Tibial nerve (tissue), 4 donors: ENCODE measurements around the gene GOLGA8A. TPM values are rescaled to one million over a fixed set of nuclear protein-coding genes. Genes with fewer than 3 reads are reported as not detected.
"Not testable (repeated sequence)": the region's sequence is repeated elsewhere in the genome, so short reads cannot be mapped to it uniquely, and the experiment has no call there.

Experiments used
- DNase-seq, 2 donors: peaks; one replicate each; pipeline ENCODE4 v3.0.0-alpha.2; 2019; ENCODE audit warnings: low spot score in 2 of 2
- H3K27ac ChIP-seq, 4 donors: fragments of 200-600 bp; sonication (generic) in 3 of 4; one replicate each; pipeline ENCODE4 v1.5.1; 2017 to 2019; ENCODE audit warnings: mild to moderate bottlenecking in 1 of 4
- H3K27me3 ChIP-seq, 2 donors: fragments of 200-600 bp; sonication (generic) in 1 of 2; one replicate each; pipeline versions ENCODE4 v1.5.1 to v1.6.0; 2017 to 2019
- H3K36me3 ChIP-seq, 3 donors: fragments of 200-600 bp; sonication (generic); one replicate each; pipeline ENCODE4 v1.5.1; 2018 to 2019
- H3K4me1 ChIP-seq, 4 donors: fragments of 200-600 bp; sonication (generic) in 3 of 4; one replicate each; pipeline ENCODE4 v1.5.1; 2017 to 2019
- H3K4me3 ChIP-seq, 4 donors: fragments of 200-600 bp; sonication (generic) in 3 of 4; one replicate each; pipeline ENCODE4 v1.5.1; 2017 to 2019; ENCODE audit warnings: mild to moderate bottlenecking in 1 of 4, moderate library complexity in 1 of 4
- H3K9me3 ChIP-seq, 4 donors: fragments of 200-600 bp; sonication (generic) in 3 of 4; one replicate each; pipeline ENCODE4 v1.5.1; 2017 to 2019
- CTCF ChIP-seq, 5 experiments: fragments of 200-600 bp in 3 of 5; fragments of 450-650 bp in 2 of 5; sonication (generic) in 3 of 5; IDR thresholded peaks; one replicate each; pipeline ENCODE4 v1.5.1; 2016 to 2019; ENCODE audit warnings: antibody characterized with exemption in 5 of 5, mild to moderate bottlenecking in 3 of 5, moderate library complexity in 2 of 5
- EP300 ChIP-seq, 2 donors: sonication (generic); formaldehyde crosslinking; IDR thresholded peaks; one replicate each; pipeline ENCODE4 v1.6.1; 2017; ENCODE audit warnings: antibody characterized with exemption in 2 of 2, mild to moderate bottlenecking in 1 of 2
- WGBS, 2 donors: methylation state at CpG; one replicate each; pipeline ENCODE4 v1.1.5; 2018; 5-methylcytosine and 5-hydroxymethylcytosine counted together
- total RNA-seq, 4 donors: library from RNA; depleted of rRNA; stranded (reverse); fragments of >200 nt; gene quantifications; one replicate each; pipeline ENCODE4 v1.1.0, GENCODE V29; 2016

GOLGA8A gene
- total RNA-seq, 4 donors from 2014 or later, result 32.0 to 78.9 (median 73.1) TPM

DNA sequence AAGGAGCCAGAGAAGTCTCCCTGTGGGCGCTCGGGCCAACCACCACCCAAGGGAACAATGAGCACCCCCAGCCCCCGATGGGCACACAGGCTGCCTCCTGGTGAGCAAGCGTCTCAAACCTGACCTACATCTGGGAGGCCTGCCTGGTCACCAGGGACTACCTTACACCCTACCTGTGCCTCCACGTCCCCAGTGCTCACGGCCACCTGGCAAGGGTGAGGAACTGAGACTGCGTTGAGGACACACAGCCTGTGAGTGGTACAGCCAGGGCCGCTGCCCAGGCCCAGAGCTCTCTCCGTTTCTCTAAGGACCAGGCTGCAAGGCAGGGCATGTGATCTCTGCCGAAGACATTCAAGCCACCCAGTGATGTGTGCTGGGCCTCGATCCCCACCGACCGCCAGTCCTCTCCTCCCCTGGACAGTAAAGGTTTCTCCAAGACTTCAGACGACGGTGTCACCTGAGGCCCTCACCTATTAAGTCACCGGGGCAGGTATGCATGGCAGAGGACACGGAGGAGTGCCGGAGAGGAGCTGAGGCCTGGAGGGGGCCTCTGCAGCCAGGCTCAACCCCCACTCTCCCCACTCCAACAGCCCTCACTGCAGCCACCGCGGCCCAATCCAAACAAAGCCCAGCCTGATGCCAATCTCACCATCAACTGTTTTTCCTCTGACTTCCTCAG lies 2.8 kb downstream of the GOLGA8A start:
- TF ChIP-seq EP300 (IDR thresholded peaks at IDR 0.05), result no peak
- TF ChIP-seq CTCF (IDR thresholded peaks at IDR 0.05), result no peak
- WGBS, 2 donors, result 81 to 88% methylated on average over 14 to 17 of the region's 20 CpGs
- Histone ChIP-seq H3K36me3 (peaks cover 0 to 29% (median 0%) of the 10 kb centered on the region in 3 donors), H3K4me3 (no peak overlapping the region), H3K9me3 (no peaks in the 10 kb centered on the region), H3K27me3 (no peaks in the 10 kb centered on the region), H3K4me1 (peaks cover 0 to 22% (median 2%) of the 10 kb centered on the region in 4 donors), H3K27ac (no peak overlapping the region)
- no peak for DNase-seq

GRCh38 chr15:34433956-34434626 lies 3.5 kb downstream of the GOLGA8A start:
- not testable (repeated sequence) for H3K27ac ChIP-seq, H3K27me3 ChIP-seq, H3K9me3 ChIP-seq, H3K4me3 ChIP-seq, DNase-seq
- Histone ChIP-seq H3K36me3 (peaks cover 0 to 29% (median 0%) of the 10 kb centered on the region in 3 donors), H3K4me1 (peaks cover 0 to 22% (median 2%) of the 10 kb centered on the region in 4 donors)
- WGBS, 2 donors, result 70 to 79% methylated on average over 8 to 10 of the region's 11 CpGs

GRCh38 chr15:34430642-34431041 lies 7.0 kb downstream of the GOLGA8A start:
- peaks cover 0 to 29% (median 0%) of the 10 kb centered on the region in 3 donors for H3K36me3 ChIP-seq
- H3K9me3 ChIP-seq, H3K4me3 ChIP-seq, H3K27me3 ChIP-seq, H3K27ac ChIP-seq, DNase-seq, H3K4me1 ChIP-seq: not testable (repeated sequence)
- WGBS, 2 donors, result 80% methylated on average over 8 of the region's 8 CpGs; no CpG with 5 or more reads in 1 of the 2 donors

GRCh38 chr15:34423425-34424090 lies 14.1 kb downstream of the GOLGA8A start:
- H3K27ac ChIP-seq, DNase-seq, H3K4me1 ChIP-seq, H3K4me3 ChIP-seq, H3K9me3 ChIP-seq, H3K27me3 ChIP-seq, H3K36me3 ChIP-seq: not testable (repeated sequence)
- WGBS, 2 donors, result 80 to 100% methylated on average over 1 to 2 of the region's 6 CpGs

DNA sequence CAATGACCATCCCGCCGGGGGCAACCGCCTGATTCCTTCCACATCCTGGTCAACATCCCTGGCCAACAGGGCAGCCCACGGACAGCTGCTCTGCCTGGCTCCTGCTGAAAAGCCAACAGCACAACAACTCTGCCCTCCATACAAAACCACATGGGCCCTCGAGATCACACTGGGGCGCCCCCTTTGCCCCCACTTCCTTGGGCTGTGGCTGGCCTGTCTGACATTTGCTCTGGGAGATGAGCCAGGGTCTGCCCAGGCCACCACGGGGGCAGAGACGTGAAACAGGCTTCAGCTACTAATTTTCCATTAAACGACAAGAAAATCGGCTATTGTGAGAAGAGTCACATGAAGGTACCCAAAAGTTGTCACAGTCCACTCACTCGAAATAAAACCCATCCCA lies 16.7 kb downstream of the GOLGA8A start:
- H3K9me3 ChIP-seq, DNase-seq, H3K4me1 ChIP-seq, H3K4me3 ChIP-seq, H3K36me3 ChIP-seq, H3K27me3 ChIP-seq, H3K27ac ChIP-seq: not testable (repeated sequence)
- 97% methylated on average over 5 of the region's 11 CpGs; no CpG with 5 or more reads in 1 of the 2 donors for WGBS, 2 donors

DNA sequence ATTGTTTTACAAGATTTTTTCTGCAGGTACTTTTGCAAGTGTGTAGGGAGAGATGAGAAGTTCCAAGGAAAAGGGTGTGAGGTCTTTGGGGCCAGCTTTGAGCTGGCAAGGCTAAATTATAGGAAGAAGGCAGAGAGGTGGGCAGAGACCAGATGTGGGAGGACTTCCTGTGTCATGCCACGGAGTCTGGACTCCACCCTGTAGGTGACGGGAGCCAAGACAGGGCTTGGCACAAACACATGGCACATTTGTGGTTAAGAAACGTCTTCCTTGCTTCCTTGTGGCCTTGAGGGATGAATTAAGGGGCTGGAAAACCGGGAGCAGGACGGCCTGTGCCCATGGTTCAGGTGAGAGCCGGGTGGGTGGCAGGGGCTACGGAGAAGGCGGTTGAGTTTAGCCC lies 19.2 kb downstream of the GOLGA8A start:
- H3K4me1 ChIP-seq, H3K9me3 ChIP-seq, H3K27me3 ChIP-seq, H3K27ac ChIP-seq, H3K36me3 ChIP-seq, H3K4me3 ChIP-seq, DNase-seq: not testable (repeated sequence)
- 81% methylated on average over 8 of the region's 8 CpGs; no CpG with 5 or more reads in 1 of the 2 donors for WGBS, 2 donors

GRCh38 chr15:34409511-34409910 lies 28.1 kb downstream of the GOLGA8A start:
- H3K4me1 ChIP-seq, H3K36me3 ChIP-seq, DNase-seq, H3K27me3 ChIP-seq, H3K4me3 ChIP-seq, H3K27ac ChIP-seq, H3K9me3 ChIP-seq: not testable (repeated sequence)
- no CpG with 5 or more reads among the region's 19 CpGs for WGBS, 2 donors

GRCh38 chr15:34408973-34409372 lies 28.6 kb downstream of the GOLGA8A start:
- WGBS, 2 donors, result no CpG with 5 or more reads among the region's 10 CpGs
- H3K9me3 ChIP-seq, H3K27me3 ChIP-seq, H3K36me3 ChIP-seq, H3K4me3 ChIP-seq, H3K27ac ChIP-seq, DNase-seq, H3K4me1 ChIP-seq: not testable (repeated sequence)

GRCh38 chr15:34403899-34404298 lies 33.7 kb downstream of the GOLGA8A start:
- H3K9me3 ChIP-seq, H3K27ac ChIP-seq, H3K4me1 ChIP-seq, H3K36me3 ChIP-seq, H3K27me3 ChIP-seq, H3K4me3 ChIP-seq, DNase-seq: not testable (repeated sequence)
- WGBS, 2 donors, result no CpG with 5 or more reads among the region's 3 CpGs

- H3K9me3 ChIP-seq, H3K27ac ChIP-seq, H3K4me1 ChIP-seq, H3K4me3 ChIP-seq, H3K36me3 ChIP-seq, DNase-seq, H3K27me3 ChIP-seq: not testable (repeated sequence)
- 87 to 97% methylated on average over 2 of the region's 4 CpGs for WGBS, 2 donors
These were observed 34.4 kb downstream of the GOLGA8A start for GRCh38 chr15:34403160-34403598.

DNA sequence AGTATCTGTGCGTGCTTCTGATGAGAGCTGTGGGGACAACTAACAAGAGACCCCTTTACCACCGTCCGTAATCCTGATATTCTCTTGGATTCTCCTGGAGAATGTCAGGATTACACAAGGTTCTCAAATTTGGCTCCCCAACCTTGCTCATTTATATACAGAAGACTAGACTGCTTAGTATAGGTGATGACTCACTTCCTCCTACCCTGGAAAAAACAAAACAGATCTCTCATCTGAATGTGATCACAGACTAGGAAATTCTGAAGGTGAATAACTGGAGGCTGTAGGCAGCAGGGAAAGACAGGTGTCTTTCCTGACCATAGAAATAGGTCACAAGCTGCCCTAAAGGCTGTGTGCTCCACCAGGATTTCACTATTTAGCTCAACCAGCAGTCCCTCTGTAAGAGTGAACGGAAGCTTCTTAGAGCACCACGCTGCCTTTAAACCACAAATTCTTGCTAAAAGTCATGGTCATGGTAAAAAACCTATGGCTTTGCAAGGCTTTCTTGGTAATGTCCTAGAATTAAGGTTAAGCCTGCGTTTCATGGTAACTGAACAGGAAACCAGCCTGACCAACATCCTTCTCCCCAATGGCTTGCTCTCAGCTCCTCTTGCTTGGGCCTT lies 39.9 kb downstream of the GOLGA8A start:
- not testable (repeated sequence) for H3K36me3 ChIP-seq, DNase-seq, H3K4me1 ChIP-seq, H3K9me3 ChIP-seq, H3K27ac ChIP-seq, H3K4me3 ChIP-seq, H3K27me3 ChIP-seq
- WGBS, 2 donors, result no CpG with 5 or more reads among the region's 6 CpGs

DNA sequence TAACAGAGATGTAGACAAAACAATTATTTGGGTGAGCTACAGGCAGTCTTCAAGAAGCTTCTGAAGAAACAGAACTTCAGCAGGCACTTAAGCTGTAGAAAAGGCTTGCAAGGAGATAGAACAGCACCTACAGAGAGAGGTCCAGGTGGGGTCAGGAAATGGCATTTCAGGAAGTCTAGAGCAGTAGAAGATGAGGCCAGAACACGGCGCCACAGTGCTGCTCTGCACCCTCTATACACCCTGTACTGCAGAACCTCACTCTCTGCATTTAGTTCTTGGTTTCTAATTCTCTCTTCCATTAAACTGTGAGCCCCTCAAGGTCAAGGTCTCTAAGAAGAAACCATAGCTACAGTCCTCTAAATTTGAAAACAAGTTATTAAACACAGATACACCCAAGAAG lies 44.6 kb downstream of the GOLGA8A start:
- not testable (repeated sequence) for H3K4me1 ChIP-seq, H3K9me3 ChIP-seq, H3K36me3 ChIP-seq, H3K27ac ChIP-seq, H3K4me3 ChIP-seq, H3K27me3 ChIP-seq, DNase-seq
- WGBS, 2 donors, result no CpG with 5 or more reads among the region's 2 CpGs
